H9 (cell line): Measurements from ENCODE around the gene EXOC6. TPM values are rescaled to one million over a fixed set of nuclear protein-coding genes. Genes with fewer than 3 reads are reported as not detected.

Experiments used
- DNase-seq: peaks from one replicate; pipeline ENCODE4 v3.0.0-alpha.2; 2017
- H2AFZ ChIP-seq: one replicate; pipeline ENCODE4 v1.6.1; 2013; ENCODE audit warnings: mild to moderate bottlenecking, low read length, control low read depth, moderate library complexity
- H2AK5ac ChIP-seq: 2 replicates; pipeline ENCODE4 v1.6.1; 2013; ENCODE audit warnings: low read length, control low read depth, mixed read lengths; ENCODE audit not compliant: insufficient read length
- H2BK120ac ChIP-seq: one replicate; pipeline ENCODE4 v1.6.1; 2013; ENCODE audit warnings: low read depth, mild to moderate bottlenecking, low read length, control low read depth, inconsistent platforms; ENCODE audit not compliant: poor library complexity, severe bottlenecking
- H2BK12ac ChIP-seq: 2 replicates; pipeline ENCODE4 v1.6.1; 2013; ENCODE audit warnings: low read length, control low read depth, mixed read lengths, low read depth; ENCODE audit not compliant: insufficient read length
- H2BK15ac ChIP-seq: 2 replicates; pipeline ENCODE4 v1.6.1; 2013; ENCODE audit warnings: low read depth, low read length, control low read depth
- H2BK20ac ChIP-seq: one replicate; pipeline ENCODE4 v1.6.1; 2013; ENCODE audit warnings: low read depth, mild to moderate bottlenecking, low read length, control low read depth, inconsistent platforms; ENCODE audit not compliant: poor library complexity, severe bottlenecking
- H2BK5ac ChIP-seq: 2 replicates; pipeline ENCODE4 v1.6.1; 2013; ENCODE audit warnings: low read length, control low read depth, mixed read lengths; ENCODE audit not compliant: insufficient read length
- H3K14ac ChIP-seq: 2 replicates; pipeline ENCODE4 v1.6.1; 2013; ENCODE audit warnings: low read length, control low read depth; ENCODE audit not compliant: insufficient read depth
- H3K18ac ChIP-seq: 2 replicates; pipeline ENCODE4 v1.6.1; 2013; ENCODE audit warnings: low read depth, mild to moderate bottlenecking, mixed read lengths, low read length, control low read depth; ENCODE audit not compliant: insufficient read length
- H3K23ac ChIP-seq: 2 replicates; pipeline ENCODE4 v1.6.1; 2013; ENCODE audit warnings: low read length, control low read depth, mixed read lengths, low read depth; ENCODE audit not compliant: insufficient read length
- H3K23me2 ChIP-seq: 2 replicates; pipeline ENCODE4 v1.6.1; 2013; ENCODE audit warnings: low read depth, mild to moderate bottlenecking, mixed read lengths, low read length, control low read depth; ENCODE audit not compliant: insufficient read length, poor library complexity, severe bottlenecking
- H3K27ac ChIP-seq: 2 replicates; pipeline ENCODE4 v1.5.1; 2013; ENCODE audit warnings: low read length, control low read depth, mixed read lengths, low read depth; ENCODE audit not compliant: insufficient read length
- H3K27me3 ChIP-seq: 2 replicates; pipeline ENCODE4 v1.6.1; 2013; ENCODE audit warnings: low read length, control low read depth, inconsistent platforms; ENCODE audit not compliant: insufficient read depth
- H3K4ac ChIP-seq: 2 replicates; pipeline ENCODE4 v1.6.1; 2013; ENCODE audit warnings: low read depth, mild to moderate bottlenecking, control low read depth, inconsistent platforms, low read length, moderate library complexity
- H3K4me1 ChIP-seq: 2 replicates; pipeline ENCODE4 v1.6.1; 2013; ENCODE audit warnings: low read length, control low read depth, inconsistent platforms; ENCODE audit not compliant: insufficient read depth
- H3K4me2 ChIP-seq: 2 replicates; pipeline ENCODE4 v1.6.1; 2013; ENCODE audit warnings: low read length, control low read depth, mixed read lengths; ENCODE audit not compliant: insufficient read length, insufficient read depth
- H3K56ac ChIP-seq: 2 replicates; pipeline ENCODE4 v1.6.1; 2013; ENCODE audit warnings: low read depth, mild to moderate bottlenecking, mixed read lengths, low read length, control low read depth; ENCODE audit not compliant: insufficient read length
- H3K79me1 ChIP-seq: 2 replicates; pipeline ENCODE4 v1.6.1; 2013; ENCODE audit warnings: low read depth, mild to moderate bottlenecking, moderate library complexity, low read length, control low read depth, inconsistent platforms; ENCODE audit not compliant: insufficient read depth, poor library complexity, severe bottlenecking
- H3K79me2 ChIP-seq: 2 replicates; pipeline ENCODE4 v1.6.1; 2013; ENCODE audit warnings: low read length, control low read depth, inconsistent platforms; ENCODE audit not compliant: insufficient read depth
- H3K9ac ChIP-seq: 2 replicates; pipeline ENCODE4 v1.6.1; 2013; ENCODE audit warnings: low read length, control low read depth, mixed read lengths; ENCODE audit not compliant: insufficient read length; ENCODE audit errors: extremely low read depth
- H3K9me3 ChIP-seq: one replicate; pipeline ENCODE4 v1.6.1; 2013; ENCODE audit warnings: low read depth, low read length, inconsistent platforms; ENCODE audit not compliant: control insufficient read depth
- H3T11ph ChIP-seq: one replicate; pipeline ENCODE4 v1.6.1; 2013; ENCODE audit warnings: mild to moderate bottlenecking, low read length, control low read depth, inconsistent platforms
- H4K20me1 ChIP-seq: one replicate; pipeline ENCODE4 v1.6.1; 2013; ENCODE audit not compliant: control insufficient read depth, insufficient read length, insufficient read depth
- H4K5ac ChIP-seq: 2 replicates; pipeline ENCODE4 v1.6.1; 2013; ENCODE audit warnings: low read depth, mild to moderate bottlenecking, mixed read lengths, low read length, control low read depth; ENCODE audit not compliant: insufficient read length
- H4K8ac ChIP-seq: replicated peaks from 2 replicates; pipeline ENCODE4 v1.6.1; 2013; ENCODE audit warnings: low read length, control low read depth, mixed read lengths, low read depth; ENCODE audit not compliant: insufficient read length
- H4K91ac ChIP-seq: 2 replicates; pipeline ENCODE4 v1.6.1; 2013; ENCODE audit warnings: low read depth, mild to moderate bottlenecking, moderate library complexity, mixed read lengths, low read length, control low read depth; ENCODE audit not compliant: insufficient read length
- H3K27ac Mint-ChIP-seq, 3 experiments: 2 replicates in 2 of 3; 3 replicates in 1 of 3; pipeline ENCODE4 v1.8.0; 2020 to 2021; ENCODE audit warnings: mixed read lengths in 3 of 3, mild to moderate bottlenecking in 1 of 3, moderate library complexity in 1 of 3
- H3K27me3 Mint-ChIP-seq: 2 replicates; pipeline ENCODE4 v1.8.0; 2021; ENCODE audit warnings: low read depth, mild to moderate bottlenecking, moderate library complexity, mixed read lengths
- H3K36me3 Mint-ChIP-seq, 3 experiments: 2 replicates in 2 of 3; 3 replicates in 1 of 3; pipeline ENCODE4 v1.8.0; 2020 to 2021; ENCODE audit warnings: low read depth in 3 of 3, mixed read lengths in 3 of 3; ENCODE audit not compliant: insufficient read depth in 1 of 3
- H3K4me1 Mint-ChIP-seq, 2 experiments: 2 replicates each; pipeline ENCODE4 v1.8.0; 2020; ENCODE audit warnings: mixed read lengths in 2 of 2
- H3K4me3 Mint-ChIP-seq, 2 experiments: 2 replicates in 1 of 2; 3 replicates in 1 of 2; pipeline ENCODE4 v1.8.0; 2020 to 2021; ENCODE audit warnings: mild to moderate bottlenecking in 2 of 2, mixed read lengths in 2 of 2, moderate library complexity in 1 of 2
- H3K9me3 Mint-ChIP-seq, 2 experiments: 2 replicates in 1 of 2; 3 replicates in 1 of 2; pipeline ENCODE4 v1.8.0; 2020; ENCODE audit warnings: mild to moderate bottlenecking in 2 of 2, mixed read lengths in 2 of 2, moderate library complexity in 1 of 2
- CTCF ChIP-seq: fragments of 200-600 bp; sonication (generic); conservative IDR thresholded peaks from 3 replicates; pipeline ENCODE4 v1.8.0; 2021; ENCODE audit warnings: antibody characterized with exemption, mild to moderate bottlenecking
- WGBS: extraction: QIAGEN DNeasy Blood & Tissue Kit; methylation state at CpG from one replicate; pipeline ENCODE4 v1.1.7; 2013; ENCODE audit warnings: missing lambda C conversion rate, low lambda C conversion rate, mixed read lengths; ENCODE audit not compliant: insufficient read length; ENCODE audit errors: extremely low coverage; 5-methylcytosine and 5-hydroxymethylcytosine counted together
- total RNA-seq: library from RNA; stranded (reverse); gene quantifications from 2 replicates; pipeline ENCODE4 v1.2.1, GENCODE V29; 2021

EXOC6 gene
- total RNA-seq, 1 experiment from 2014 or later: 9.0 TPM

DNA sequence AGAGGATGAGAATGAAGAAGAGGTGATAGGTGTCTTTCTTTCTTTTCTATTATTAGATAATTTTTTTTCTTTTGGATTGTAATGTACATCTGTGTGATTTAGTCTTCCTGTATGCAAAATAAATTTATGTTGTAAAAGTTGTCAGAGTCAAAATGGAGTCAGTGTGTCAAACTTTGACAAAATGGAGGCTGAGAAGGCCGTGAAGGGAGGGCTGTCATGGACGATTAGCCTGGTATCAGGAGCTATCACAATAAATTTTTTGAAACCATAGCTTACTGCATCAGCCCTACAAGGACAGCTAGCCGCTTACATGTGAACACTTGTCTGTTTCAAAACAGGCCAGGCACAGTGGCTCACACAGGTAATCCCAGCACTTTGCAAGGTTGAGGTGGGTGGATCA is 67.6 kb downstream of the EXOC6 start:
- Histone ChIP-seq H4K91ac (no peak overlapping the region), H2AFZ (no peak overlapping the region), H3K27ac (no peak overlapping the region), H2BK15ac (no peak overlapping the region), H3K79me1 (no peaks in the 10 kb centered on the region), H4K5ac (no peak overlapping the region), H3K14ac (no peak overlapping the region), H2AK5ac (no peak overlapping the region), H2BK12ac (no peak overlapping the region), H3K79me2 (no peaks in the 10 kb centered on the region), H2BK5ac (no peak overlapping the region), H3K4me1 (peaks cover 3% of the 10 kb centered on the region; the same call in 1 of the 2 replicates), H3K9me3 (no peaks in the 10 kb centered on the region), H2BK120ac (no peak overlapping the region), H3K23ac (no peak overlapping the region), H4K8ac (no peak overlapping the region), H3K23me2 (no peaks in the 10 kb centered on the region), H3K18ac (no peak overlapping the region), H3K4me2 (no peak overlapping the region), H3K56ac (no peak overlapping the region), H3K27me3 (no peaks in the 10 kb centered on the region), H3K9ac (no peak overlapping the region), H4K20me1 (no peaks in the 10 kb centered on the region), H2BK20ac (no peak overlapping the region), H3T11ph (no peak overlapping the region), H3K4ac (no peak overlapping the region)
- Mint-ChIP-seq H3K4me3 (no peak overlapping the region), H3K27ac (peak overlapping the region in 1 of 3 experiments; percentile 69; a peak in 3 of 7 replicates), H3K4me1 (peaks cover 38 to 48% of the 10 kb centered on the region in 2 experiments), H3K36me3 (peaks cover 1 to 8% (median 2%) of the 10 kb centered on the region in 3 experiments; a peak in 3 of 7 replicates), H3K9me3 (peaks cover 4 to 7% of the 10 kb centered on the region in 2 experiments; a peak in 3 of 5 replicates), H3K27me3 (no peaks in the 10 kb centered on the region)
- WGBS: no CpG with 5 or more reads among the region's 3 CpGs
- TF ChIP-seq CTCF: no peak
- DNase-seq: no peak
